ENCODE data around the gene FRMD4A.

GRCh38 chr10:13990946-13991345, 339.8 kb downstream of the FRMD4A start:
- no peak for TF ChIP-seq CTCF (IDR thresholded peaks at IDR 0.05; ENCODE audit: insufficient read depth, low read length, poor library complexity, severe bottlenecking)
- no peak for TF ChIP-seq EZH2phosphoT487 (conservative IDR thresholded peaks at IDR 0.05; ENCODE audit: low read length)

All from SU-DHL-6 (cell line).